ENCODE results near the gene FBXO36. TPM values are rescaled to one million over a fixed set of nuclear protein-coding genes. Genes with fewer than 3 reads are reported as not detected.

FBXO36 gene
- total RNA-seq, 4 donors from 2014 or later: 0.79 to 2.7 (median 1.3) TPM

DNA sequence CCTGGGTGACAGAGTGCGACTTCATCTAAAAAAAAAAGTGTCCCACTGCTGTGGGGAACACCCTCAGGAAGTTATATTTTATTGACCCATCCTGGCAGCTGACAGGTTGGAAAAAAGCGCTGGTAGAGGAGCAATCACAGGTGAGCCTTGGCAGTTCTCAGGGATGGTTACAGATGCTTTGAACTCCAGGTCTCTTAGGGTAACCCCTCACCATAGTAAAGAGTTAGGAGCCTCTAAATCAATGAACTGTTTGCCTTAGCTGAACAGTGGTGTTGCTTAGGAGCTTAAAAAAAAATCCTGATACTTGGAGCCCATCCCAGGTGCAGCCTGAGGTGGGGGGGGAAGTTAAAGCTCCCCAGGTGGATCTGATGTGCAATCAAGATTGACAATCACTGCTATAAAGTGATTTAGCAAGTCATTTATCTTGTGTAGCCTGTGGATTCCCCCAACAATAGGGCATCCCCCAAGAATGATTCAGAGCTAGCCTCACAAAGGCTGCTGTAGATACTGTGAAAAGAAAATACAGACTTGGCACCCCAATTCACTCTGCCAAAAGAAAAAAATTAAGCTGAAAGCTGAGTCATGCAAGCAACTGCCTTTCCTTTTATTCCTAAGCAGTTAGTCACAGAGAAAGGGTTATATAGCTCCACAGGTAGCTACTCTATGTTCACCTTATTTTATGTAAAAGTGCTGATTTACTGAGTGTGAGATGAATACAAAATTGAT is 131.6 kb downstream of the FBXO36 start:
- TF ChIP-seq, protein P1, sequence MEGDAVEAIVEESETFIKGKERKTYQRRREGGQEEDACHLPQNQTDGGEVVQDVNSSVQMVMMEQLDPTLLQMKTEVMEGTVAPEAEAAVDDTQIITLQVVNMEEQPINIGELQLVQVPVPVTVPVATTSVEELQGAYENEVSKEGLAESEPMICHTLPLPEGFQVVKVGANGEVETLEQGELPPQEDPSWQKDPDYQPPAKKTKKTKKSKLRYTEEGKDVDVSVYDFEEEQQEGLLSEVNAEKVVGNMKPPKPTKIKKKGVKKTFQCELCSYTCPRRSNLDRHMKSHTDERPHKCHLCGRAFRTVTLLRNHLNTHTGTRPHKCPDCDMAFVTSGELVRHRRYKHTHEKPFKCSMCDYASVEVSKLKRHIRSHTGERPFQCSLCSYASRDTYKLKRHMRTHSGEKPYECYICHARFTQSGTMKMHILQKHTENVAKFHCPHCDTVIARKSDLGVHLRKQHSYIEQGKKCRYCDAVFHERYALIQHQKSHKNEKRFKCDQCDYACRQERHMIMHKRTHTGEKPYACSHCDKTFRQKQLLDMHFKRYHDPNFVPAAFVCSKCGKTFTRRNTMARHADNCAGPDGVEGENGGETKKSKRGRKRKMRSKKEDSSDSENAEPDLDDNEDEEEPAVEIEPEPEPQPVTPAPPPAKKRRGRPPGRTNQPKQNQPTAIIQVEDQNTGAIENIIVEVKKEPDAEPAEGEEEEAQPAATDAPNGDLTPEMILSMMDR (IDR thresholded peaks at IDR 0.05): no peak
- TF ChIP-seq POLR2A (IDR thresholded peaks at IDR 0.05): no peak
- Histone ChIP-seq H3K36me3 (peaks cover 0 to 9% (median 0%) of the 10 kb centered on the region in 3 donors), H3K27me3 (no peaks in the 10 kb centered on the region), H3K4me1 (peaks cover 0 to 49% (median 20%) of the 10 kb centered on the region in 3 donors), H3K9me3 (no peaks in the 10 kb centered on the region), H3K27ac (peak overlapping the region; percentile 41 to 64 (median 56)), H3K4me3 (no peak overlapping the region)
- intact Hi-C loops (cut with DNase I): no loop called here
- no peak for DNase-seq
- WGBS, 2 donors: 50 to 78% methylated on average over 2 of the region's 2 CpGs

DNA sequence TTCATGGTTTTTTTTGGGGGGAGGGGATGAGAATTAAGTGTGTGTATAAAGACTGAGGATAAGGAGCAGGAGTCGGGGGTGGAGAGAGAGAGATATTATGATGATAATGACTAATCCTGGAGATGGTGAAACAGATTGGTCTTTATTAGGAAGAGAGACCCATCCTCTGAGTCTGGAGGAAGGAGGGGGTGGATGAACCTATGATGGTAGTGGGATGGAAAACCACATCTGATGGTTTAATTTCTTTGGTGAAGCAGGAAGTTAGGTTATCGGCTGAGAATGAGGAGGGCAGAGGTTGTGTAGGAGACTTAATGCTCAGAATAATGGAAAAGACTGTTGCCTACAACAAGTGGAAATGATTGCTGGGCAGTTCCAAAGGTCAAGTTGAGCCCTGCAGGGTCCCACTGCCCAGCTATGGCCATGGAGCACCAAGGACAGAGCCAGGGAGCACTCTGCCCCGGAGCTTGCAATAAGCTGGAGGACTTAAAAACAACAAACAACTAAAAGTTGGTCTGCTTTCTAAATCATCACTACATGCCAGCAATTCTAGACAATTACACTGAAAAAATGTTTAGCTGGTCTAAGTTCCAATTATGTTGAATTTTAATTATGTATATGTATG is 138.5 kb downstream of the FBXO36 start:
- intact Hi-C loops (cut with DNase I): no loop called here
- 89 to 94% methylated on average over 3 of the region's 3 CpGs for WGBS, 2 donors
- no peak for DNase-seq

More for the DNA sequence above, 138.5 kb downstream of the FBXO36 start:
- no peak overlapping the region for H3K4me3 ChIP-seq
- TF ChIP-seq POLR2A (IDR thresholded peaks at IDR 0.05): no peak
- TF ChIP-seq, protein P1 (IDR thresholded peaks at IDR 0.05): no peak
- H3K27ac ChIP-seq: no peak overlapping the region
- H3K36me3 ChIP-seq: peaks cover 0 to 13% (median 0%) of the 10 kb centered on the region in 3 donors
- peaks cover 0 to 2% (median 0%) of the 10 kb centered on the region in 3 donors for H3K4me1 ChIP-seq
- no peaks in the 10 kb centered on the region for H3K27me3 ChIP-seq
- no peaks in the 10 kb centered on the region for H3K9me3 ChIP-seq

Small RNA genes lying within 50 kb of the gene (small RNA-seq; reads per million reads assigned to genes)
- gene RNU6-1027P (0 reads per million in 4 donors), gene RNU6-613P (0 reads per million in 4 donors), gene RNU6-964P (0 reads per million in 4 donors), gene RNY4P19 (0 reads per million in 4 donors)

Other genes starting within 250 kb of the FBXO36 start
- 1 to 10 TPM in 2 of 4 donors, under 1 TPM in 2; 0.27 to 2.5 (median 0.91) TPM for gene DNER, start 207.9 kb upstream of the FBXO36 start, total RNA-seq
- gene TRIP12, start 494 bp upstream of the FBXO36 start, total RNA-seq: 100 to 1,000 TPM in 2 of 4 donors, 10 to 100 TPM in 2; 84.8 to 174 (median 125) TPM
- gene SLC16A14, start 146.4 kb downstream of the FBXO36 start, total RNA-seq: 1 to 10 TPM; 1.9 to 7.5 (median 4.9) TPM

All from esophagus squamous epithelium (tissue), 5 donors.